ENCODE data around the gene CDC25B.

DNA sequence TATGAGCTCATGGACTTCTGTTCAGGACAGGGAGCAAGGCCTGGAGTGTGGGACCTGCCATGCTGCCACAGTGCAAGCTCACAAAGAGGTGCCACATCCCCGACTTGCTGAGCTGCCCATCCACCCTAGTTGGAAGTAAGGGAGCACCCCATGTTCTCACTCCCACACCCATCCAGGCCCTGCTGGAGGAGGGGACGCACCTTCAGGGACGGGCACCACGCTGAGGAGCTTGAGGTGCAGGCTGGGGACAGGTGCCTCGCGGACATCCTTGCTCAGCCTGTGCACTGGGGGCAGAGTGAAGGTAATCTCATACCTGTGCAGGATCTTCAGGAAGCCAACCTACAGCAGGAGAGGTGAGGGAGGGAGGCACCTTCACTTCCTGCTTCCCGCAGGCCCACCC is 40.8 kb upstream of the CDC25B start:
- TF ChIP-seq, protein P1, sequence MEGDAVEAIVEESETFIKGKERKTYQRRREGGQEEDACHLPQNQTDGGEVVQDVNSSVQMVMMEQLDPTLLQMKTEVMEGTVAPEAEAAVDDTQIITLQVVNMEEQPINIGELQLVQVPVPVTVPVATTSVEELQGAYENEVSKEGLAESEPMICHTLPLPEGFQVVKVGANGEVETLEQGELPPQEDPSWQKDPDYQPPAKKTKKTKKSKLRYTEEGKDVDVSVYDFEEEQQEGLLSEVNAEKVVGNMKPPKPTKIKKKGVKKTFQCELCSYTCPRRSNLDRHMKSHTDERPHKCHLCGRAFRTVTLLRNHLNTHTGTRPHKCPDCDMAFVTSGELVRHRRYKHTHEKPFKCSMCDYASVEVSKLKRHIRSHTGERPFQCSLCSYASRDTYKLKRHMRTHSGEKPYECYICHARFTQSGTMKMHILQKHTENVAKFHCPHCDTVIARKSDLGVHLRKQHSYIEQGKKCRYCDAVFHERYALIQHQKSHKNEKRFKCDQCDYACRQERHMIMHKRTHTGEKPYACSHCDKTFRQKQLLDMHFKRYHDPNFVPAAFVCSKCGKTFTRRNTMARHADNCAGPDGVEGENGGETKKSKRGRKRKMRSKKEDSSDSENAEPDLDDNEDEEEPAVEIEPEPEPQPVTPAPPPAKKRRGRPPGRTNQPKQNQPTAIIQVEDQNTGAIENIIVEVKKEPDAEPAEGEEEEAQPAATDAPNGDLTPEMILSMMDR (conservative IDR thresholded peaks at IDR 0.05) = no peak
- TF ChIP-seq EZH2 (IDR thresholded peaks at IDR 0.05; ENCODE audit: low read depth) = no peak

Measured in PC-9 (cell line).